Endothelial cell of umbilical vein (primary cell): ENCODE measurements around the gene CYB5A. TPM values are rescaled to one million over a fixed set of nuclear protein-coding genes. Genes with fewer than 3 reads are reported as not detected.

Source experiments
- BruUV-seq: library from RNA; stranded (reverse); fragments of 400-500 nt; replicated peaks from 2 replicates; lab custom pipeline; 2021; lab: Mats Ljungman, UMichigan
- CTCF ChIA-PET: fragments of 300-600, 350-600 bp; sonication (Branson Sonifier 250); formaldehyde crosslinking; loops from one replicate; lab custom pipeline; 2021; ENCODE audit warnings: antibody characterized with exemption, inconsistent platforms; lab: Charles Lee
- POLR2A ChIA-PET: fragments of 300-600, 350-600 bp; sonication (Branson Sonifier 250); formaldehyde crosslinking; loops from one replicate; lab custom pipeline; 2021; ENCODE audit warnings: antibody characterized with exemption, inconsistent platforms; lab: Charles Lee
- DNase-seq: peaks from one replicate; pipeline ENCODE4 v3.0.0-alpha.2; 2011; ENCODE audit warnings: low read depth, low spot score
- FAIRE-seq: peaks from 2 replicates; lab custom pipeline; 2011; peaks lifted over from hg19 to GRCh38; lab: Jason Lieb, UNC
- H2AFZ ChIP-seq: 2 replicates; pipeline ENCODE4 v1.6.0; 2012; ENCODE audit warnings: low read depth, low read length, control low read depth, inconsistent platforms
- H3K27ac ChIP-seq: 2 replicates; pipeline ENCODE4 v1.5.1; 2011; ENCODE audit warnings: low read depth, mild to moderate bottlenecking, control low read depth, low read length, moderate library complexity; ENCODE audit not compliant: insufficient read depth
- H3K27me3 ChIP-seq, 2 experiments: 2 replicates each; pipeline versions ENCODE4 v1.6.0 to v1.6.1; 2011; ENCODE audit warnings: low read length in 2 of 2, mixed read lengths in 1 of 2; ENCODE audit not compliant: control insufficient read depth in 2 of 2, insufficient read depth in 2 of 2
- H3K36me3 ChIP-seq, 2 experiments: 2 replicates in 1 of 2; 3 replicates in 1 of 2; pipeline ENCODE4 v1.5.1; 2011; ENCODE audit warnings: low read length in 2 of 2, mild to moderate bottlenecking in 1 of 2, moderate library complexity in 1 of 2; ENCODE audit not compliant: control insufficient read depth in 2 of 2, insufficient read depth in 2 of 2; ENCODE audit errors: extremely low read depth in 1 of 2
- H3K4me1 ChIP-seq: 3 replicates; pipeline ENCODE4 v1.5.1; 2011; ENCODE audit warnings: mild to moderate bottlenecking, low read length; ENCODE audit not compliant: control insufficient read depth, insufficient read depth; ENCODE audit errors: extremely low read depth
- H3K4me2 ChIP-seq: 2 replicates; pipeline ENCODE4 v1.6.1; 2011; ENCODE audit warnings: low read length, control low read depth, mixed read lengths; ENCODE audit not compliant: insufficient read depth
- H3K4me3 ChIP-seq, 3 experiments: fragments of 200-600 bp in 1 of 3; sonication (generic), shearing (Covaris generic) in 1 of 3; replicated peaks in 1 of 3; 2 replicates each; pipeline ENCODE4 v1.5.1; 2011 to 2016; ENCODE audit warnings: control low read depth in 3 of 3, low read length in 3 of 3, mild to moderate bottlenecking in 2 of 3, inconsistent platforms in 1 of 3, low read depth in 1 of 3, moderate library complexity in 1 of 3; ENCODE audit not compliant: insufficient read depth in 1 of 3
- H3K79me2 ChIP-seq: 2 replicates; pipeline ENCODE4 v1.6.0; 2012; ENCODE audit warnings: low read length, inconsistent platforms; ENCODE audit not compliant: control insufficient read depth, insufficient read depth
- H3K9ac ChIP-seq: replicated peaks from 2 replicates; pipeline ENCODE3; 2011; ENCODE audit warnings: low read length, control low read depth; ENCODE audit not compliant: insufficient read depth; ENCODE audit errors: extremely low read depth
- H3K9me1 ChIP-seq: replicated peaks from 3 replicates; pipeline ENCODE4 v1.6.0; 2011; ENCODE audit warnings: mild to moderate bottlenecking, low read length; ENCODE audit not compliant: control insufficient read depth, insufficient read depth; ENCODE audit errors: extremely low read depth
- H3K9me3 ChIP-seq: replicated peaks from 2 replicates; pipeline ENCODE4 v1.5.1; 2012; ENCODE audit warnings: low read length, inconsistent platforms; ENCODE audit not compliant: control insufficient read depth, insufficient read depth
- H4K20me1 ChIP-seq: replicated peaks from 2 replicates; pipeline ENCODE3; 2011; ENCODE audit warnings: mild to moderate bottlenecking, low read length; ENCODE audit not compliant: control insufficient read depth, insufficient read depth; ENCODE audit errors: extremely low read depth
- EZH2 ChIP-seq: IDR thresholded peaks from 2 replicates; pipeline ENCODE4 v1.6.1; 2012; ENCODE audit warnings: borderline replicate concordance, low read depth, mild to moderate bottlenecking, moderate library complexity, low read length, inconsistent platforms; ENCODE audit not compliant: severe bottlenecking
- FOS ChIP-seq: IDR thresholded peaks from 2 replicates; pipeline ENCODE4 v1.6.1; 2011; ENCODE audit warnings: mild to moderate bottlenecking, low read length, moderate library complexity, borderline replicate concordance; ENCODE audit not compliant: insufficient read depth
- GATA2 ChIP-seq: IDR thresholded peaks from 2 replicates; pipeline ENCODE4 v1.7.0; 2011; ENCODE audit warnings: low read depth, mild to moderate bottlenecking, moderate library complexity, mixed read lengths, low read length; ENCODE audit not compliant: insufficient read length, insufficient read depth
- JUN ChIP-seq: IDR thresholded peaks from 2 replicates; pipeline ENCODE4 v1.6.1; 2011; ENCODE audit warnings: borderline replicate concordance, low read depth; ENCODE audit not compliant: insufficient read length, insufficient read depth
- MYC ChIP-seq: IDR thresholded peaks from one replicate; pipeline ENCODE4 v1.6.1; 2011; ENCODE audit warnings: mild to moderate bottlenecking, low read depth, low read length
- POLR2A ChIP-seq: IDR thresholded peaks from 2 replicates; pipeline ENCODE4 v1.6.1; 2012; ENCODE audit warnings: low read depth, mild to moderate bottlenecking, control low read depth, low read length
- POLR2AphosphoS5 ChIP-seq: IDR thresholded peaks from 2 replicates; pipeline ENCODE4 v1.6.1; 2012; ENCODE audit warnings: low read depth, mild to moderate bottlenecking, control low read depth, low read length, moderate library complexity; ENCODE audit not compliant: insufficient read depth
- dilution Hi-C: fragments of 300-500 bp; cut with MboI; formaldehyde crosslinking; loops from one replicate; pipeline ENCODE4 v1.15.0; 2019; ENCODE audit warnings: low sequenced_read_pairs; ENCODE audit not compliant: extremely low pct_ligation_motif_present
- intact Hi-C: fragments of 100-400 bp; cut with micrococcal nuclease; formaldehyde crosslinking; loops from one replicate; pipeline ENCODE4 v1.10.0; 2022
- polyA plus RNA-seq, 4 experiments: library from polyadenylated mRNA; depleted of rRNA in 3 of 4; stranded (reverse) in 3 of 4; unstranded in 1 of 4; fragments of >200 nt; gene quantifications; 2 replicates each; pipeline versions ENCODE4 v1.2.1 to v1.2.3, GENCODE V29; 2011 to 2012; ENCODE audit warnings: missing spikeins in 1 of 4
- total RNA-seq: library from RNA; stranded (reverse); gene quantifications from 2 replicates; pipeline ENCODE4 v1.2.3, GENCODE V29; 2021
- TF ChIP-seq, protein P1 (sequence below): IDR thresholded peaks from 2 replicates; pipeline ENCODE4 v1.6.1; 2011; ENCODE audit not compliant: insufficient read depth, insufficient read length
- TF ChIP-seq, protein P2 (sequence below), 2 donors: IDR thresholded peaks; 1 replicate in 1 of 2; 2 replicates in 1 of 2; pipeline ENCODE4 v1.5.1; 2011; ENCODE audit warnings: low read length in 2 of 2, mild to moderate bottlenecking in 2 of 2, moderate library complexity in 2 of 2, control low read depth in 1 of 2, inconsistent platforms in 1 of 2, low read depth in 1 of 2; ENCODE audit not compliant: insufficient read depth in 1 of 2; ENCODE audit errors: extremely low read depth in 1 of 2

Gene CYB5A
- total and polyA plus RNA-seq, 2 donors (not counting 3 experiments of a cell fraction or from before 2014, with no cell fraction given), result 24.9 to 74.0 TPM

DNA sequence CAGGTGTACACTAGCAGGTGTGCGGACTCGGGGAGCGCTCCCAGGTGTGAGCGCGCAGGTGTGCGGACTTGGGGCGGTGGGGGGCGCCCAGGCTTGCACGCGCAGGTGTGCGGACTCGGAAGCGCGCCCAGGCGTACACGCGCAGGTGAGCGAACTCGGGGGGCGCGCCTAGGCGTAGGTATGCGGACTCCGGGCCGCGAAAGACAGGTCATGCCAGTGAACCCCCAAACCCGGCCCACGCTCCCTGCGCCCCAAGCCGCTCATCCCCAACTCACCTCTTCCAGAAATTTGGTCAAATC is 342 bp downstream of the CYB5A start:
- Histone ChIP-seq H3K27me3 (no peaks in the 10 kb centered on the region), H3K4me2 (peak overlapping the region; percentile 78), H3K4me1 (peaks cover 6% of the 10 kb centered on the region), H3K27ac (no peak overlapping the region), H3K9me1 (no peaks in the 10 kb centered on the region), H2AFZ (peak overlapping the region; percentile 98), H3K4me3 (peak overlapping the region; percentile 61 to 79 (median 62)), H3K79me2 (no peaks in the 10 kb centered on the region), H3K9me3 (no peaks in the 10 kb centered on the region), H3K9ac (peak overlapping the region; percentile 60), H3K36me3 (no peaks in the 10 kb centered on the region), H4K20me1 (no peaks in the 10 kb centered on the region)
- dilution Hi-C loops (no loop called here), intact Hi-C loops (loop anchor here (5.0 kb wide), 1 partner anchor 94 kb away; no protein-coding TSS in a partner anchor)
- no peak for TF ChIP-seq MYC
- no peak for TF ChIP-seq POLR2AphosphoS5
- TF ChIP-seq, protein P1, sequence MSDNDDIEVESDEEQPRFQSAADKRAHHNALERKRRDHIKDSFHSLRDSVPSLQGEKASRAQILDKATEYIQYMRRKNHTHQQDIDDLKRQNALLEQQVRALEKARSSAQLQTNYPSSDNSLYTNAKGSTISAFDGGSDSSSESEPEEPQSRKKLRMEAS, result no peak
- TF ChIP-seq JUN, result no peak
- no peak for TF ChIP-seq GATA2
- TF ChIP-seq EZH2, result no peak
- TF ChIP-seq FOS, result no peak
- TF ChIP-seq, protein P2, sequence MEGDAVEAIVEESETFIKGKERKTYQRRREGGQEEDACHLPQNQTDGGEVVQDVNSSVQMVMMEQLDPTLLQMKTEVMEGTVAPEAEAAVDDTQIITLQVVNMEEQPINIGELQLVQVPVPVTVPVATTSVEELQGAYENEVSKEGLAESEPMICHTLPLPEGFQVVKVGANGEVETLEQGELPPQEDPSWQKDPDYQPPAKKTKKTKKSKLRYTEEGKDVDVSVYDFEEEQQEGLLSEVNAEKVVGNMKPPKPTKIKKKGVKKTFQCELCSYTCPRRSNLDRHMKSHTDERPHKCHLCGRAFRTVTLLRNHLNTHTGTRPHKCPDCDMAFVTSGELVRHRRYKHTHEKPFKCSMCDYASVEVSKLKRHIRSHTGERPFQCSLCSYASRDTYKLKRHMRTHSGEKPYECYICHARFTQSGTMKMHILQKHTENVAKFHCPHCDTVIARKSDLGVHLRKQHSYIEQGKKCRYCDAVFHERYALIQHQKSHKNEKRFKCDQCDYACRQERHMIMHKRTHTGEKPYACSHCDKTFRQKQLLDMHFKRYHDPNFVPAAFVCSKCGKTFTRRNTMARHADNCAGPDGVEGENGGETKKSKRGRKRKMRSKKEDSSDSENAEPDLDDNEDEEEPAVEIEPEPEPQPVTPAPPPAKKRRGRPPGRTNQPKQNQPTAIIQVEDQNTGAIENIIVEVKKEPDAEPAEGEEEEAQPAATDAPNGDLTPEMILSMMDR (IDR thresholded peaks at IDR 0.05; ENCODE audit: extremely low read depth in 1 of 2, insufficient read depth in 1 of 2, low read depth in 1 of 2, low read length in 2 of 2), result no peak
- no peak for TF ChIP-seq POLR2A
- CTCF ChIA-PET, result interaction anchor here (0.9 to 1.6 kb wide), 2 partner anchors 36 to 51 kb away, joined by 3 to 6 read pairs; no protein-coding TSS in a partner anchor
- FAIRE-seq (no peak), DNase-seq (no peak)
- BruUV-seq, result no TSS peak
- POLR2A ChIA-PET, result no interaction called here
